ENCODE results near the gene EFCAB6.

The EFCAB6 gene

DNA sequence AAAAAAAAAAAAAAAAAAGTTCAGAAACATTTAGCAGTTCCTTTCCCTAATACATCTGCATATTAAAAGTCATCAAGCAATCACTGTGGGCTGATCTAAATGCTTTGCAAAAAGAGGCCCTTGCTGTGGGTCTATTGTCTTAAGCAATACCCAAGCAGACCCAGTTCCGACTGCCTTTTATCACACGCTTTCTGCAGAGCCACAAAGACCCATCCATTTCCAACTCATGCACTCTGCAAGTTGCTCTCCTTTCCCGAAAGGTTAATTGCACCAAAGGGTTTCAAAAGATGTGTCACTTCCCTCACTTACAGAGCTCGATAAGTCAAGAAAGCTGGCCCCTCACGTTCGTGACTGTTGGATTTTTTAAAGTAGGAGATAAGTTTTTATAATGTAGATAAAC lies 261.4 kb downstream of the EFCAB6 start:
- DNase-seq (ENCODE audit: low read depth) = no peak

DNA sequence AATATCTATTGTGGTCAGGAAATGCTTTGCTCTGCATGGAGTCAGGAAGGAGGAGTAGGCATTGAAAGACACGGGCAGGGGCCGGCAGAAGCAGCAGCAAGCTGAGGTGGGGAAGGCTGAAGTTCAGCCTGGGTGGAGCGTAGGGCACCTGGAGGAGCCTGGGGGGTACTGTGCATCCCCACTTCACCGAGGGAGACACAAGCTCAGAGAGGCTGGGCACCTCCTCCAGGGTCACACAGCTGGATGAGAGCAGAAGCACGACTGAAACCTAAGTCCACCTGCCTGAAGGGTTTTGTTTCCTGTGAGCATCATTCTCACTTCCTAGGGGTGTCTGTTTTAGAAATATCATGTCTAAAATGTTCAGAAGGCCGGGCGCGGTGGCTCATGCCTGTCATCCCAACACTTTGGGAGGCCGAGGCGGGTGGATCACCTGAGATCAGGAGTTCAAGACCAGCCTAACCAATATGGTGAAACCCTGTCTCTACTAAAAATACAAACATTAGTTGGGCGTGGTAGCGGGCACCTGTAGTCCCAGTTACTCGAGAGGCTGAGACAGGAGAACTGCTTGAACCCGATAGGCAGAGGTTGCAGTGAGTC lies 262.0 kb downstream of the EFCAB6 start:
- DNase-seq (ENCODE audit: low read depth) = no peak

DNA sequence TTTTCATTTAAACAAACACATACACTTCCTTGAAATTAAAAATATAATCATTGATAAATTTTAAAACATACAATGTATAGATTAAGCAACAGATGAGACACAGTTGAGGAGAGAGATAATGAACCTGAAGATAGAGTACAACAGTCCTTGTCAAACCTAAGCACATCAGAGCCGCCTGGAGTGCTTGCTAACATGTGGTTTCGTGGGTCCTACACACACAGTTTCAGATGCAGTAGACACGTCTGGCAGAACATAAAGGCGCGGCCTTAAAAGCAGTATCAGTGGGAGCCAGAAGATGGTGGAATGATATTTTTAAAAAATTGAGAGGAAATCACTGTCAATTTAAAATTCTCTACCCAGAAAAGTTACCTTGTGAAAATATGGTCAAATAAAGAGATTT lies 265.9 kb downstream of the EFCAB6 start:
- DNase-seq (ENCODE audit: low read depth) = no peak

DNA sequence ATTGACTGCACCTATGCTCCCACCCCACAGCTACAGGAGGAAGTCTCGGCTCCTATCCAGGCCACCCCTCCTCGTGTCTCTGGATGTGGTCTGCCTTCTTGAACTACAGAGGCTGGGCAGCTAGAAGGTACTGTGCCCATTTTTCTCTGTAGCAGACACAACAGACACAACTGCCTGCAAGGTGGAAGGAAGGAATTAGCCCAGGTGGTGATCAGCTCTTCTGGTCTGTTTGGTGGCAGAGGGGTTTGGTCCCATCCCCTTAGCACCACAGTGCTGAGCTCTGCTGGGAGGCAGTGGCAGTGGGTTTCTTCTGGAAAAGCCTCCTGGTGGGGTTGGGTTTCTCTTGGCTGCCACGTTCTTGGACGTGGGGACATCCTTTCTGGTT lies 267.8 kb downstream of the EFCAB6 start:
- DNase-seq (ENCODE audit: low read depth) = no peak

DNA sequence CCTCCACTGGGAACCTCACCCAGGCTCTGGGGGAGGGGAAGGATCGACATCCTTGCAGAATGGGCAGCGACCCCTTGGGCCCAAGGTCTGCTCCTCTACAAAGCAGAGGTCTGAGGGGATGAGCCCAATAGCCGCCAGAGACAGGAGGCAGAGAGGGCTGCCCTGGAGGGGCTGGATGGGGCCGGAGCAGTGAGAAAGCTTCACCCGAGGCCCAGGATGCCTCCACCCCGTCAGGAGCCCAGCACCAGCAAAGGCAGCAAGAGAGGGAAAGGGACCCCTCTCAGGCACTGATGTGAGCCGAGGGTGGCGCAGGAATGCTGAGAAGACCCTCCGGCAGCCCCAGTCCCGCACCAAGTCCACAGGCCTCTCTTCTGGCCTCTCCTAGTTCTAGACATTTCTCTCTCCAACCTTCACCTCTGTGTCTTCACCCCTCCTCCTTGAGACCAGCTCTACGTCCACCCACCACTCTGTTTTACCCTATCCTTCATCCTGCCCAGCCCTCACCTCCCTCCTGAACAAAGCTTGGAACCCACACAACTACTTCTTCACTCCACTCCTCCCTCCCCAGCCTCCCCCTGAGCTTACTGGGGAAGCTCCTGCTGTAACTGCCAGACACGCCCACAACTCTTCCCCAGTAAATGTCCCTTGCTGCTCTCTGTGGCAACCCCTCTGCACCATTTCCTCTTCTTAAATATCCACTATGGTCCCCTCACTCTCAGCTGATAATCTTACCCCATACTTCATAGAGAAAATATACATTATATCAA lies 268.4 kb downstream of the EFCAB6 start:
- DNase-seq (ENCODE audit: low read depth) = no peak

- no peak for DNase-seq (ENCODE audit: low read depth)
These were observed 269.2 kb downstream of the EFCAB6 start for GRCh38 chr22:43542681-43543521.

DNA sequence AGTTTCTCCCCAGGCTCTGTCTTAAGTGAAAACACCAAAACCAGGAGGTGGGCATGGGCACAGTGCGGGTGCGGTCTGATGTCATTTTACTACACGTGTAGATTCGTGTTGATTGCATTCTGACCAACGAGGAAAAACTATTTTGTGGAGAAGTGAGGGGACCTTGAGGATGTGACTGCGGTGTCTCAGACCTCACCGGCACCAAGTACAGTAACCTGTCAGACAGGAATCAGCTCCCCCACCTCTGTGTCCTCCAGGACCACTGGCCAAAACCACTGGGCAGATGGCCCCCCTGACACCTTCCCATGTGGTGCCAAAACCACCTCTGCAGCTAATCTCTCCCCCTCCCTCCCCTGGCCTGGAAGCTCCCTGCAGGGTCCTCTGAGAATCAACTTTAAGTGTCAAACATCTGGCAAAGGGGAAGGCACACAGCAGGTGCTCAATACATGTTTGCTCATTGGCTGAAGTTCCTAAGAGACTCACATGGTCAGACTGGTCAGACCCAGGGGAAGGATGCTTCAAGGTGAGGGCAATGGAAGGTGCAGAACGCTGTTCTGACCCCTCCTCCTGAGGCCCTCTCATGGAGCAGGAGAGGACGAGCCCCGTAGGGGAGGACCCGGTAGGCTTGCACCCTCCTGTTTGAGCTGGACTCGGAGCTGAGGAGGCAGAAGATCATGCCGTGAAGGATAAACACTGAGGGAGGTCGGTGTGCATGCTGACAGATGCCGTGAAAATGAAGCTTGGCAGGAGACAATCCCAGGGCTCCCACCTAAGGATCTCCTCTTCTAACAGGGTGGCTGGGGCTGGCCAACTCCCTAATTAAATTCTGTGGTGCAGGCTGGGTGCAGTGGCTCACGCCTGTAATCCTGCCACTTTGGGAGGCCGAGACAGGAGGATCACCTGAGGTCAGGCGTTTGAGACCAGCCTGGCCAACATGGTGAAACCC lies 270.4 kb downstream of the EFCAB6 start:
- DNase-seq (ENCODE audit: low read depth) = no peak

- no peak for DNase-seq (ENCODE audit: low read depth)
These were observed 271.1 kb downstream of the EFCAB6 start for GRCh38 chr22:43541022-43541421.

DNA sequence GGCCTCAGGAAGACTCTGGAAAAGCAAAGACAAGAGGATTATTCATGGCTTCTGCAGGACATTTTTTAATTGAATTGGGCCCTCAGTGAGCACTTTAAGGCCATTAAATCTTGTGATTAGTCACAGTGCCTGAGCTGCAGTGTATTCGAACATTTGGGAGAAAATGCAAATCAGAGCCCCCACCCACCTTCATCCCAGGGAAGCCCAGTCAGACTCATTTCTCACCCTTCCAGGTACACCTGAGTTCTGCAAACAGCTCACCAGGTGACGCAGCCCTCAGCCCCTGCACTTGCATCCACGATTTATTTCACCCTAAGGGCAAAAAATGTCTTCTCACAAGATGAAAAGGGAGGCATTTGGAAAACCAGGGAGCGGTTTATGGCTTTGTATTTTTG lies 271.6 kb downstream of the EFCAB6 start:
- no peak for DNase-seq (ENCODE audit: low read depth)

DNA sequence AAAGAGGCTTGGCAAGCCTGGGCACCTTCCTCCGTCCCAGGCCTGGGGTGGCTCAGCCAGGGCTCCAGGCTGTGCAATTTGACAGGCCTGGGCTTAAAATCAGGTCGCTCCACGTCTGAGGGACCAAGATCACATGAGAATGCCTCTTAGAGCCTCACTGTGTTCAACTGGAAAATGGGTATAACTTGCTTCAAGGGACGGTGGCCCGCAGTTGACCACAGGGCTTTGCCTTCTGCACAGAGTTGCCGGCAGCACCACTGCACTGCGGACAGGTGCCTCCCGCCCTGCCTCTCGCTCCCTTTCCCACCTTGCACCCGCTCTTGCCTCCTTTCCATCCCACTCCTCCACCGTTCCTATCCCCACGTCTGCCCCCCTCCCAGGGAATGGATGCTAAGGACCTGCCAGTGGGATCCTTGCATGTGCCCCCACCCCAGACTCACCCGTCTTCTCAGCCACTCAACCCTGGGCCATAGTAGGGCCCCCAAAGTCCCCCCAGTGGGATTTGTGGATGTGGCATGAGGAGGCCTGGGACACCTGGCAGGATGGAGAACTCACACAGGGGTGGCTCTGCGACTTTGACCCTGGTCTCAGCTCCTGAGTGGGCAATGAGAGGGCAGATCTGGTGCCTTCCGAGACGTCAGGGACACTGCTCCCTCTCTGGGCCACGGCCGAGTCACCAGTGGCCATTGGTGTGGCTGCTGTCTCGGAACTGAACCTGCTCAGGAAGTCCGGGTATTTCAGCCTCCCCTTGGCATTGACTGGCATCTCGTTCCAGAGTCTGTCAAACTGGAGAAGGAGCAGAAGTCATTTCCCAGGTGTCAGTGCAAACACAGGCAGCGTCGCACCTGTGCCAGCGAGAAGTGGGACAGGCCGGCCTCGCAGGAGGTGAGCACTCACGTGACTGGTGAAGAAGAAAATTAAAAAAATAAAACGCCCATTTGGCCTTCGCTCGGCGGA lies 272.3 kb downstream of the EFCAB6 start:
- no peak for DNase-seq (ENCODE audit: low read depth)

GRCh38 chr22:43537019-43537585 lies 275.0 kb downstream of the EFCAB6 start:
- DNase-seq (ENCODE audit: low read depth) = no peak

DNA sequence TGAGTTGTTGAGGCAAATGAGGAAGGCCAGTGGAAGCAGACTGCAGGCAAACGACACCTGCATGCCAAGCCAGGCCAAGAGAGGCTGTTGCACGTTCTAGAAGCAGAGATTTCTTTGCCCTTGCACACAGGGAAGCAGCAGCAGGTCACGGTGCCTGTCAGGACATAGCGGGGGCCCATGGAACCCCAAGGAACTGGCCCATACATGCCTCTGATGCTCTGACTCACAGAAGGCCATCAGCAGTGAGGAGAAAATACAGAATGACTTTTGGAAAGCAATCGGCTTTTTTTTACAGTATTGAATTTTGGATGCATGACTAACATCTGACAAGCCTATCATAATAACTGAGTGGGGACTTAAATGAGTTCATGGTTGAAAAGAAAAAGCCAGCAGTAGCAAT lies 276.4 kb downstream of the EFCAB6 start:
- DNase-seq (ENCODE audit: low read depth) = no peak

DNA sequence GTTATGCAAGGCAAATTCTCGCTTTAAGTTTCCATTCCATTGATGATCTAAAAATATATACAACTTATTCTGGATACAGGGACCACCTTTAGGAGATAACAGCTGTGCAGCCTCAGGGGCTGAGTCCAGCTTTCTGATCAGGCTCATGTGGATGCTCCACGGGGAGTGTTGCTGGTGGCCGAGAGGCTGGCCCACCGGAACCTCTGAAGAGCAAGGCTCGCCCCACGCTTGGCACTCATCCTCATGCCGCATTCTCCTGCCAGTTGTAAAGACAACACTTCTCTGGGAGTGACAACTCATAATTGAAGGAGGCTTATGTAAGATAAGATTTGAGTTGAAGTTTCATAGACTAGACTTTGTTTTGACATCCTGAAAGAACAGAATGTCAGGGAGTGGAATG lies 276.8 kb downstream of the EFCAB6 start:
- no peak for DNase-seq (ENCODE audit: low read depth)

GRCh38 chr22:43534916-43535315 lies 277.2 kb downstream of the EFCAB6 start:
- no peak for DNase-seq (ENCODE audit: low read depth)

GRCh38 chr22:43533656-43534428 lies 278.3 kb downstream of the EFCAB6 start:
- DNase-seq (ENCODE audit: low read depth) = no peak

GRCh38 chr22:43533156-43533530 lies 279.0 kb downstream of the EFCAB6 start:
- no peak for DNase-seq (ENCODE audit: low read depth)

- no peak for DNase-seq (ENCODE audit: low read depth)
These were observed 279.6 kb downstream of the EFCAB6 start for GRCh38 chr22:43532301-43533155.

- DNase-seq (ENCODE audit: low read depth) = no peak
These were observed 280.5 kb downstream of the EFCAB6 start for GRCh38 chr22:43531651-43532050.
